Fibroblast of lung (primary cell): Measurements from ENCODE around the gene CHD3.

Experiments used
- EZH2 ChIP-seq: IDR thresholded peaks from 2 replicates; pipeline ENCODE4 v1.5.1; 2012; ENCODE audit warnings: low read length, control low read depth, mild to moderate bottlenecking; ENCODE audit errors: missing control alignments
- TF ChIP-seq, protein P1 (sequence below), 2 donors: IDR thresholded peaks in 1 of 2; conservative IDR thresholded peaks in 1 of 2; 1 replicate in 1 of 2; 2 replicates in 1 of 2; pipeline ENCODE4 v1.5.1; 2011 to 2012; ENCODE audit warnings: low read length in 2 of 2, control low read depth in 1 of 2, inconsistent platforms in 1 of 2, low read depth in 1 of 2, mild to moderate bottlenecking in 1 of 2

DNA sequence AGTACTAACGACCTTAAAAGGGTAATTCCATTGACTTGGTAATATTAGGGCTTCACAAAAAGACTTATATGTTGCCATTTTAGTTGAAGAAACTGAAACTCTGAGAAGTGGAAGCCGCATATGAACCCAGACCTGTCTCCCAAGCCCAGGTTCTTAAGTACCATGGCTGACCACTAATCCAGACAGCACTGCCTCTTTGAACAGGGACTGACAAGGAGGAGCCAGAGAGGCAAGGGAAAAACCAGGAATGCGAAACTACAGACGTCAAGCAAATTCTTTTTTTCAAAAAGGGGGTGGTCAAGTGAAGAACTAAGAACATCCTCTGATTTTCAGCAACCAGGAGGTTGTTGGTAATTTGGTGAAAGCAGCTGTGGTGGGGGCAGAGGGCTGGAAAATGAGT lies 15.5 kb upstream of the CHD3 start:
- TF ChIP-seq, protein P1, sequence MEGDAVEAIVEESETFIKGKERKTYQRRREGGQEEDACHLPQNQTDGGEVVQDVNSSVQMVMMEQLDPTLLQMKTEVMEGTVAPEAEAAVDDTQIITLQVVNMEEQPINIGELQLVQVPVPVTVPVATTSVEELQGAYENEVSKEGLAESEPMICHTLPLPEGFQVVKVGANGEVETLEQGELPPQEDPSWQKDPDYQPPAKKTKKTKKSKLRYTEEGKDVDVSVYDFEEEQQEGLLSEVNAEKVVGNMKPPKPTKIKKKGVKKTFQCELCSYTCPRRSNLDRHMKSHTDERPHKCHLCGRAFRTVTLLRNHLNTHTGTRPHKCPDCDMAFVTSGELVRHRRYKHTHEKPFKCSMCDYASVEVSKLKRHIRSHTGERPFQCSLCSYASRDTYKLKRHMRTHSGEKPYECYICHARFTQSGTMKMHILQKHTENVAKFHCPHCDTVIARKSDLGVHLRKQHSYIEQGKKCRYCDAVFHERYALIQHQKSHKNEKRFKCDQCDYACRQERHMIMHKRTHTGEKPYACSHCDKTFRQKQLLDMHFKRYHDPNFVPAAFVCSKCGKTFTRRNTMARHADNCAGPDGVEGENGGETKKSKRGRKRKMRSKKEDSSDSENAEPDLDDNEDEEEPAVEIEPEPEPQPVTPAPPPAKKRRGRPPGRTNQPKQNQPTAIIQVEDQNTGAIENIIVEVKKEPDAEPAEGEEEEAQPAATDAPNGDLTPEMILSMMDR (conservative IDR thresholded peaks at IDR 0.05 in 1 of 2, IDR thresholded peaks at IDR 0.05 in 1 of 2; ENCODE audit: low read depth in 1 of 2, low read length in 2 of 2): no peak
- TF ChIP-seq EZH2: no peak
